Upper lobe of left lung (tissue), 4 donors: ENCODE measurements around the gene CYP2E1.

Experiments used
- POLR2A ChIP-seq, 4 donors: fragments of 450-650 bp; IDR thresholded peaks; one replicate each; pipeline ENCODE4 v1.5.1; 2016 to 2017; ENCODE audit warnings: antibody characterized with exemption in 4 of 4, mild to moderate bottlenecking in 2 of 4
- POLR2AphosphoS5 ChIP-seq, 2 donors: sonication (generic); formaldehyde crosslinking; IDR thresholded peaks; one replicate each; pipeline ENCODE4 v1.5.1; 2017; ENCODE audit warnings: antibody characterized with exemption in 2 of 2

DNA sequence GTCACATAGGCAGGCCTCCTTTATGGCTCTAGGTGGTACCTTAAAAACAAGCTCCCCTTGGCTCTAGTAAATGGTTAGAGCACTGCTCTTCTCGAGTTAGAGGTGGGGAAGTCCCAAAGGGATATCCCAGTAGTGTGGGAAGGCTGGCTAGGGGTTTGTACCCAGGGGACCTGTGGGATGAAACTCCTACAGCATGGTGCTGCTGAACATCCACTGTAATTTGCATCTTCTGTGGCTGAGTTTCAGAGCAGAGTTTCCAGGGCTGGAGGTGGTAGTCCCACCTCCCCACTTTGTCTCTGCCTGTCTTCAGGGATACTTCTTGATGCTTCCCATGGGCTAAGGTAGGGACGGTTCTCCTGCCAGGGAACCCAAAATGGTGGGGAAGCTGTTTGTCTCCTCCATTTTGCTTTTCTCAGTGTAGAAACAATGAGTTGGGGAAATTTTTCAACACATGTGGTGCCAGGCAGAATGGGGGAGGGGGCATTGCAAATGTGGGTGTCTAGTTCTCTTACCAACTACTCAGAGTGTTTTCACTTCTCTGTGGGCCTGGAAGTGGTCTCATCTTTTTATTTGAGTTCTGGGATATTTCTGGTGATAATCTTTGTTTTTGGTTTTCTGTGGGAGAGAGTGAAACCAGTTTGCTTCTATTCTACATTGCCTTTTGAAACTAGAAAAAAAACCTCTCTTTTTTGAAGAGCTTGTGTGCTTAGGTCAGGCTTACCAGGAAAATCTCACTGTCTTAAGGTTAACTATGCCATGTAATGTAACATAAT is 37.2 kb upstream of the CYP2E1 start:
- no peak for TF ChIP-seq POLR2AphosphoS5 (IDR thresholded peaks at IDR 0.05)
- TF ChIP-seq POLR2A (IDR thresholded peaks at IDR 0.05): no peak
